GM20431 (cell line): ENCODE results near the gene FKBP11.

Experiments
- in situ Hi-C: fragments of 300-500 bp; cut with MseI, MboI; formaldehyde crosslinking; loops from one replicate; pipeline ENCODE4 v1.15.0; 2020; ENCODE audit warnings: low sequenced_read_pairs; ENCODE audit not compliant: unreplicated experiment

The FKBP11 gene

GRCh38 chr12:48956279-48957140 lies 31.2 kb upstream of the FKBP11 start:
- in situ Hi-C loops, result no loop called here

- in situ Hi-C loops, result no loop called here
Measured at GRCh38 chr12:48954841-48955501, 29.7 kb upstream of the FKBP11 start.

GRCh38 chr12:48954061-48954460 lies 28.8 kb upstream of the FKBP11 start:
- in situ Hi-C loops, result no loop called here

GRCh38 chr12:48952691-48953090 lies 27.4 kb upstream of the FKBP11 start:
- in situ Hi-C loops, result no loop called here

- in situ Hi-C loops, result no loop called here
Measured at GRCh38 chr12:48947727-48948126, 22.4 kb upstream of the FKBP11 start.

- in situ Hi-C loops, result no loop called here
Measured at GRCh38 chr12:48946943-48947342, 21.7 kb upstream of the FKBP11 start.

- in situ Hi-C loops, result no loop called here
Measured at GRCh38 chr12:48946205-48946604, 20.9 kb upstream of the FKBP11 start.

- in situ Hi-C loops, result no loop called here
Measured at GRCh38 chr12:48943221-48943620, 17.9 kb upstream of the FKBP11 start.

GRCh38 chr12:48940181-48940580 lies 14.9 kb upstream of the FKBP11 start:
- in situ Hi-C loops, result no loop called here

GRCh38 chr12:48938805-48939204 lies 13.5 kb upstream of the FKBP11 start:
- in situ Hi-C loops, result no loop called here

- in situ Hi-C loops, result no loop called here
Measured at GRCh38 chr12:48937170-48937569, 11.9 kb upstream of the FKBP11 start.

- in situ Hi-C loops, result no loop called here
Measured at GRCh38 chr12:48936379-48936979, 11.2 kb upstream of the FKBP11 start.

- in situ Hi-C loops, result no loop called here
Measured at GRCh38 chr12:48934312-48934706, 9.0 kb upstream of the FKBP11 start.

GRCh38 chr12:48933664-48934311 lies 8.5 kb upstream of the FKBP11 start:
- in situ Hi-C loops, result no loop called here

GRCh38 chr12:48932878-48933277 lies 7.6 kb upstream of the FKBP11 start:
- in situ Hi-C loops, result no loop called here

- in situ Hi-C loops, result no loop called here
Measured at GRCh38 chr12:48930475-48930874, 5.2 kb upstream of the FKBP11 start.

- in situ Hi-C loops, result no loop called here
Measured at GRCh38 chr12:48929551-48929950, 4.3 kb upstream of the FKBP11 start.

- in situ Hi-C loops, result no loop called here
Measured at GRCh38 chr12:48927261-48927660, 2.0 kb upstream of the FKBP11 start.

GRCh38 chr12:48924617-48925303 lies 532 bp downstream of the FKBP11 start:
- in situ Hi-C loops, result no loop called here

GRCh38 chr12:48923117-48923516 lies 2.2 kb downstream of the FKBP11 start:
- in situ Hi-C loops, result no loop called here
